ENCODE results near the gene NDRG3. TPM values are rescaled to one million over a fixed set of nuclear protein-coding genes. Genes with fewer than 3 reads are reported as not detected.

Gene NDRG3
- polyA plus RNA-seq, 1 donor from 2014 or later: 61.0 TPM

DNA sequence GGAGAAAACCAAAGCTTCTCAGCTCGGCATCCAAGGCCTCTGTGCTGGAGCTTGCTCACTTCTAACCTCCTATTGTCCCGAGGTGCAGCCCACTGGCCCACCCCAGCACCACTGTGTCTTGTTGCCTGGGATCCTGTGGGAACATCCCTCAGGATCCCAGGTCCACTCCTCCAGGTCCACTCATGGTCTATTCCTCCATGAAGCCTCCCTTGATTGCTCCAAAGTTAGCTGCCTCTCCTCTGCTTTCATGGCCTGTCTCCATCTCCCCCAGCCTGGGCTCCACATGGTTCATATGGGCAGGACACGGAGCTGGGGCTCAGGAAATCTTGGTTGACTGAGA lies 113.8 kb downstream of the NDRG3 start:
- H3K9me3 ChIP-seq (ENCODE audit: low read length): no peaks in the 10 kb centered on the region
- H3K9me2 ChIP-seq (ENCODE audit: insufficient read depth, low read length): no peaks in the 10 kb centered on the region
- H3K4me2 ChIP-seq (ENCODE audit: low read length): no peak overlapping the region
- H4K20me1 ChIP-seq (ENCODE audit: insufficient read depth): no peaks in the 10 kb centered on the region
- no peaks in the 10 kb centered on the region for H3K36me3 ChIP-seq (ENCODE audit: insufficient read depth, low read length)
- H3K4me3 ChIP-seq (ENCODE audit: low read length): no peak overlapping the region
- no peaks in the 10 kb centered on the region for H3K27me3 ChIP-seq (ENCODE audit: insufficient read depth, low read depth, low read length)
- no peak overlapping the region for H3K27ac ChIP-seq (ENCODE audit: low read length)
- no peak for TF ChIP-seq EP300 (conservative IDR thresholded peaks at IDR 0.05; ENCODE audit: poor library complexity, severe bottlenecking)
- TF ChIP-seq, protein P1, sequence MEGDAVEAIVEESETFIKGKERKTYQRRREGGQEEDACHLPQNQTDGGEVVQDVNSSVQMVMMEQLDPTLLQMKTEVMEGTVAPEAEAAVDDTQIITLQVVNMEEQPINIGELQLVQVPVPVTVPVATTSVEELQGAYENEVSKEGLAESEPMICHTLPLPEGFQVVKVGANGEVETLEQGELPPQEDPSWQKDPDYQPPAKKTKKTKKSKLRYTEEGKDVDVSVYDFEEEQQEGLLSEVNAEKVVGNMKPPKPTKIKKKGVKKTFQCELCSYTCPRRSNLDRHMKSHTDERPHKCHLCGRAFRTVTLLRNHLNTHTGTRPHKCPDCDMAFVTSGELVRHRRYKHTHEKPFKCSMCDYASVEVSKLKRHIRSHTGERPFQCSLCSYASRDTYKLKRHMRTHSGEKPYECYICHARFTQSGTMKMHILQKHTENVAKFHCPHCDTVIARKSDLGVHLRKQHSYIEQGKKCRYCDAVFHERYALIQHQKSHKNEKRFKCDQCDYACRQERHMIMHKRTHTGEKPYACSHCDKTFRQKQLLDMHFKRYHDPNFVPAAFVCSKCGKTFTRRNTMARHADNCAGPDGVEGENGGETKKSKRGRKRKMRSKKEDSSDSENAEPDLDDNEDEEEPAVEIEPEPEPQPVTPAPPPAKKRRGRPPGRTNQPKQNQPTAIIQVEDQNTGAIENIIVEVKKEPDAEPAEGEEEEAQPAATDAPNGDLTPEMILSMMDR (IDR thresholded peaks at IDR 0.05; ENCODE audit: poor library complexity, severe bottlenecking): no peak
- no peak for TF ChIP-seq RAD21 (conservative IDR thresholded peaks at IDR 0.05)
- TF ChIP-seq POLR2AphosphoS5 (IDR thresholded peaks at IDR 0.05): no peak
- no peak for TF ChIP-seq TAF1 (IDR thresholded peaks at IDR 0.05; ENCODE audit: low read depth)
- TF ChIP-seq SMC3 (conservative IDR thresholded peaks at IDR 0.05; ENCODE audit: poor library complexity): no peak
- H2AFZ ChIP-seq (ENCODE audit: low read depth, low read length): no peak overlapping the region
- no peaks in the 10 kb centered on the region for H3F3A ChIP-seq (ENCODE audit: insufficient read depth, low read length, poor library complexity, severe bottlenecking)
- no peaks in the 10 kb centered on the region for H3K79me2 ChIP-seq (replicated peaks; ENCODE audit: insufficient read depth, low read length)
- H3K9ac ChIP-seq (ENCODE audit: low read length): no peak overlapping the region

DNA sequence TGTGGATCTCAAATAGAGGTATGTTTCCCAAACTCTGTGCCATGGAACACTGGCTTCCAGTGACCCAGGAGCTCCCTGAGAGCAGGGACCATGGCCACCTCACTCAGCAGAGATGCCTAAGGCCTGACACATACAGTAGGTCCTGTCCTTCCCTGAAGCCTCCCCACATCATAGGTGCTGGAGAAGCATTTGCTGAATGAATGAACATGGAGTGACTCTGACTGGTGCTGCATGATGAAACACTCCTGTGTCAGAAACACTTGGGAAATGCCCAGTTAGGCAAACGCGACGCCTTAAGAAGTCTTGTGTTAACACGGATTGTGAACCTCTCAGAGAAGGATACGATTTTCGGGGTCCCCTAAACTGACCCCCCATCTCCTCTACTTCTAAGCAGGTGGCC lies 114.2 kb downstream of the NDRG3 start:
- no peak overlapping the region for H3K4me3 ChIP-seq (ENCODE audit: low read length)
- no peak for TF ChIP-seq EP300 (conservative IDR thresholded peaks at IDR 0.05; ENCODE audit: poor library complexity, severe bottlenecking)
- TF ChIP-seq MXI1 (conservative IDR thresholded peaks at IDR 0.05; ENCODE audit: poor library complexity, severe bottlenecking): no peak
- TF ChIP-seq TAF1 (IDR thresholded peaks at IDR 0.05; ENCODE audit: low read depth): no peak
- no peak for TF ChIP-seq RAD21 (conservative IDR thresholded peaks at IDR 0.05)
- TF ChIP-seq SMC3 (conservative IDR thresholded peaks at IDR 0.05; ENCODE audit: poor library complexity): no peak
- no peak for TF ChIP-seq POLR2AphosphoS5 (IDR thresholded peaks at IDR 0.05)
- TF ChIP-seq, protein P1 (IDR thresholded peaks at IDR 0.05; ENCODE audit: poor library complexity, severe bottlenecking): no peak
- no peak for TF ChIP-seq EZH2 (IDR thresholded peaks at IDR 0.05; ENCODE audit: borderline replicate concordance, insufficient read depth, low read length, poor library complexity, severe bottlenecking)
- TF ChIP-seq, protein P2, sequence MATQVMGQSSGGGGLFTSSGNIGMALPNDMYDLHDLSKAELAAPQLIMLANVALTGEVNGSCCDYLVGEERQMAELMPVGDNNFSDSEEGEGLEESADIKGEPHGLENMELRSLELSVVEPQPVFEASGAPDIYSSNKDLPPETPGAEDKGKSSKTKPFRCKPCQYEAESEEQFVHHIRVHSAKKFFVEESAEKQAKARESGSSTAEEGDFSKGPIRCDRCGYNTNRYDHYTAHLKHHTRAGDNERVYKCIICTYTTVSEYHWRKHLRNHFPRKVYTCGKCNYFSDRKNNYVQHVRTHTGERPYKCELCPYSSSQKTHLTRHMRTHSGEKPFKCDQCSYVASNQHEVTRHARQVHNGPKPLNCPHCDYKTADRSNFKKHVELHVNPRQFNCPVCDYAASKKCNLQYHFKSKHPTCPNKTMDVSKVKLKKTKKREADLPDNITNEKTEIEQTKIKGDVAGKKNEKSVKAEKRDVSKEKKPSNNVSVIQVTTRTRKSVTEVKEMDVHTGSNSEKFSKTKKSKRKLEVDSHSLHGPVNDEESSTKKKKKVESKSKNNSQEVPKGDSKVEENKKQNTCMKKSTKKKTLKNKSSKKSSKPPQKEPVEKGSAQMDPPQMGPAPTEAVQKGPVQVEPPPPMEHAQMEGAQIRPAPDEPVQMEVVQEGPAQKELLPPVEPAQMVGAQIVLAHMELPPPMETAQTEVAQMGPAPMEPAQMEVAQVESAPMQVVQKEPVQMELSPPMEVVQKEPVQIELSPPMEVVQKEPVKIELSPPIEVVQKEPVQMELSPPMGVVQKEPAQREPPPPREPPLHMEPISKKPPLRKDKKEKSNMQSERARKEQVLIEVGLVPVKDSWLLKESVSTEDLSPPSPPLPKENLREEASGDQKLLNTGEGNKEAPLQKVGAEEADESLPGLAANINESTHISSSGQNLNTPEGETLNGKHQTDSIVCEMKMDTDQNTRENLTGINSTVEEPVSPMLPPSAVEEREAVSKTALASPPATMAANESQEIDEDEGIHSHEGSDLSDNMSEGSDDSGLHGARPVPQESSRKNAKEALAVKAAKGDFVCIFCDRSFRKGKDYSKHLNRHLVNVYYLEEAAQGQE (IDR thresholded peaks at IDR 0.05; ENCODE audit: borderline replicate concordance): no peak
- H3K9me2 ChIP-seq (ENCODE audit: insufficient read depth, low read length): no peaks in the 10 kb centered on the region
- no peak overlapping the region for H3K9ac ChIP-seq (ENCODE audit: low read length)
- H3F3A ChIP-seq (ENCODE audit: insufficient read depth, low read length, poor library complexity, severe bottlenecking): no peaks in the 10 kb centered on the region
- no peaks in the 10 kb centered on the region for H3K27me3 ChIP-seq (ENCODE audit: insufficient read depth, low read depth, low read length)
- no peaks in the 10 kb centered on the region for H3K36me3 ChIP-seq (ENCODE audit: insufficient read depth, low read length)
- no peaks in the 10 kb centered on the region for H3K9me3 ChIP-seq (ENCODE audit: low read length)
- H2AFZ ChIP-seq (ENCODE audit: low read depth, low read length): no peak overlapping the region
- H4K20me1 ChIP-seq (ENCODE audit: insufficient read depth): no peaks in the 10 kb centered on the region
- no peak overlapping the region for H3K27ac ChIP-seq (ENCODE audit: low read length)
- no peak overlapping the region for H3K4me2 ChIP-seq (ENCODE audit: low read length)
- no peaks in the 10 kb centered on the region for H3K79me2 ChIP-seq (replicated peaks; ENCODE audit: insufficient read depth, low read length)
